PC-3 (cell line): ENCODE results near the gene ACSBG1. TPM values are rescaled to one million over a fixed set of nuclear protein-coding genes. Genes with fewer than 3 reads are reported as not detected.
A peak's percentile ranks its signal among the peaks of the same experiment; 100 is the strongest.

ENCODE experiments used
- ATAC-seq: fragments of 200-7000 bp; cut with Tn5 transposase; 2 replicates; pipeline ENCODE4 v1.9.1; 2020; ENCODE audit warnings: mild to moderate bottlenecking, moderate library complexity
- BruUV-seq: library from RNA; stranded (reverse); fragments of 400-500 nt; replicated peaks from 2 replicates; lab custom pipeline; 2021; lab: Mats Ljungman, UMichigan
- CTCF ChIA-PET: fragments of 300-600 bp; sonication (Branson Sonifier 250); formaldehyde crosslinking; loops from one replicate; lab custom pipeline; 2022; ENCODE audit warnings: antibody characterized with exemption; lab: Charles Lee
- POLR2A ChIA-PET: fragments of 300-600 bp; sonication (Branson Sonifier 250); formaldehyde crosslinking; loops from one replicate; lab custom pipeline; 2022; ENCODE audit warnings: antibody characterized with exemption; ENCODE audit not compliant: unreplicated experiment; lab: Charles Lee
- DNase-seq: peaks from one replicate; pipeline ENCODE4 v3.0.0-alpha.2; 2015
- H2AFZ ChIP-seq: fragments of 300-600 bp; sonication (generic); 2 replicates; pipeline ENCODE4 v1.6.0; 2016; ENCODE audit warnings: antibody characterized with exemption, low read length
- H3F3A ChIP-seq: fragments of 300-600 bp; sonication (generic); one replicate; pipeline ENCODE4 v1.6.0; 2017; ENCODE audit warnings: antibody characterized with exemption, low read length, control low read depth, mild to moderate bottlenecking; ENCODE audit not compliant: unreplicated experiment
- H3K27ac ChIP-seq: fragments of 300-600 bp; sonication (generic); 2 replicates; pipeline ENCODE4 v1.5.1; 2016; ENCODE audit warnings: mild to moderate bottlenecking, low read length
- H3K27me3 ChIP-seq: fragments of 300-600 bp; sonication (generic); 2 replicates; pipeline ENCODE4 v1.6.1; 2016; ENCODE audit warnings: low read length, mixed read lengths
- H3K36me3 ChIP-seq: fragments of 300-600 bp; sonication (generic); 2 replicates; pipeline ENCODE4 v1.6.1; 2016; ENCODE audit warnings: low read depth, mixed run types, low read length, mixed read lengths
- H3K4me1 ChIP-seq: fragments of 300-600 bp; sonication (generic); 2 replicates; pipeline ENCODE4 v1.5.1; 2016; ENCODE audit warnings: low read length; ENCODE audit not compliant: insufficient read depth
- H3K4me2 ChIP-seq: fragments of 300-600 bp; sonication (generic); 2 replicates; pipeline ENCODE4 v1.6.0; 2016; ENCODE audit warnings: low read length
- H3K4me3 ChIP-seq: fragments of 300-600 bp; sonication (generic); 2 replicates; pipeline ENCODE4 v1.5.1; 2016; ENCODE audit warnings: mild to moderate bottlenecking, low read length, mixed read lengths
- H3K79me2 ChIP-seq: fragments of 300-600 bp; sonication (generic); 2 replicates; pipeline ENCODE4 v1.6.1; 2017; ENCODE audit warnings: low read length, mixed read lengths
- H3K9ac ChIP-seq: fragments of 300-600 bp; sonication (generic); 2 replicates; pipeline ENCODE4 v1.6.0; 2016; ENCODE audit warnings: mild to moderate bottlenecking, low read length
- H3K9me2 ChIP-seq: fragments of 300-600 bp; sonication (generic); replicated peaks from 2 replicates; pipeline ENCODE4 v1.6.1; 2016; ENCODE audit warnings: mixed run types, low read length, mixed read lengths
- H3K9me3 ChIP-seq: fragments of 300-600 bp; sonication (generic); 2 replicates; pipeline ENCODE4 v1.6.1; 2016; ENCODE audit warnings: low read length, mixed read lengths
- H4K20me1 ChIP-seq: fragments of 300-600 bp; sonication (generic); 2 replicates; pipeline ENCODE4 v1.6.1; 2016; ENCODE audit warnings: low read length, mixed read lengths
- CTCF ChIP-seq: fragments of 300-600 bp; sonication (generic); conservative IDR thresholded peaks from 2 replicates; pipeline ENCODE4 v1.5.1; 2017; ENCODE audit warnings: antibody characterized with exemption, low read depth, mild to moderate bottlenecking, low read length
- EZH2 ChIP-seq: fragments of 300-600 bp; sonication (generic); IDR thresholded peaks from one replicate; pipeline ENCODE4 v1.6.1; 2017; ENCODE audit warnings: antibody characterized with exemption, mild to moderate bottlenecking, low read length; ENCODE audit not compliant: unreplicated experiment
- EZH2phosphoT487 ChIP-seq: fragments of 300-600 bp; sonication (generic); IDR thresholded peaks from 2 replicates; pipeline ENCODE4 v1.6.1; 2018; ENCODE audit warnings: mild to moderate bottlenecking, antibody characterized with exemption, low read length, borderline replicate concordance
- intact Hi-C: fragments of 100-400 bp; cut with micrococcal nuclease; formaldehyde crosslinking; loops from 2 replicates; pipeline ENCODE4 v1.9.0; 2023
- total RNA-seq: library from RNA; depleted of rRNA; stranded (reverse); fragments of >200 nt; gene quantifications from 2 replicates; pipeline ENCODE4 v1.2.3, GENCODE V29; 2014

ACSBG1 gene
- total RNA-seq, 1 experiment from 2014 or later, result 0.36 TPM

- ChIA-PET CTCF (no interaction called here), POLR2A (no interaction called here)
- DNase-seq, result no peak
- Histone ChIP-seq H3K79me2 (no peaks in the 10 kb centered on the region), H3K4me2 (no peak overlapping the region), H3K9ac (no peak overlapping the region), H4K20me1 (no peaks in the 10 kb centered on the region), H3K27me3 (no peaks in the 10 kb centered on the region), H3K9me3 (no peaks in the 10 kb centered on the region), H3K9me2 (no peaks in the 10 kb centered on the region), H3K4me3 (no peak overlapping the region), H3K36me3 (no peaks in the 10 kb centered on the region), H3K4me1 (no peaks in the 10 kb centered on the region), H3F3A (no peaks in the 10 kb centered on the region), H3K27ac (no peak overlapping the region), H2AFZ (no peak overlapping the region)
- no peak for TF ChIP-seq EZH2
- no peak for TF ChIP-seq EZH2phosphoT487
- no peak for TF ChIP-seq CTCF
- intact Hi-C loops, result no loop called here
- no TSS peak for BruUV-seq
- no peak for ATAC-seq
Observed at GRCh38 chr15:78140292-78140691, 94.1 kb downstream of the ACSBG1 start.

GRCh38 chr15:78139578-78139977 is 94.8 kb downstream of the ACSBG1 start:
- no TSS peak for BruUV-seq
- intact Hi-C loops, result no loop called here
- Histone ChIP-seq H3K27me3 (no peaks in the 10 kb centered on the region), H3F3A (no peaks in the 10 kb centered on the region), H3K4me1 (0 out of 2 replicates have a peak, but pooled peaks cover under 1% of the 10 kb centered on the region), H3K4me3 (no peak overlapping the region), H3K9me2 (no peaks in the 10 kb centered on the region), H3K9ac (no peak overlapping the region), H3K4me2 (no peak overlapping the region), H3K36me3 (no peaks in the 10 kb centered on the region), H3K79me2 (no peaks in the 10 kb centered on the region), H4K20me1 (no peaks in the 10 kb centered on the region), H2AFZ (no peak overlapping the region), H3K27ac (no peak overlapping the region), H3K9me3 (no peaks in the 10 kb centered on the region)
- POLR2A ChIA-PET, result no interaction called here
- no peak for TF ChIP-seq EZH2phosphoT487
- no peak for DNase-seq
- ATAC-seq, result no peak
- CTCF ChIA-PET, result interaction anchor here (1.0 kb wide), 1 partner anchor 32 kb away, joined by 4 read pairs; no protein-coding TSS in a partner anchor

- peak overlapping the region; percentile 62 for H3K4me2 ChIP-seq
- ATAC-seq (peak; percentile 49), DNase-seq (peak; percentile 94)
- H3K27me3 ChIP-seq, result no peaks in the 10 kb centered on the region
- peak overlapping the region; percentile 35; the same call in 1 of the 2 replicates for H3K9ac ChIP-seq
- H4K20me1 ChIP-seq, result no peaks in the 10 kb centered on the region
- intact Hi-C loops, result loop anchor here (5.0 kb wide), 2 partner anchors 64 to 108 kb away; no protein-coding TSS in a partner anchor
- H3K79me2 ChIP-seq, result no peaks in the 10 kb centered on the region
- H3K27ac ChIP-seq, result peak overlapping the region; percentile 86
- TF ChIP-seq EZH2 (no peak), CTCF (no peak), EZH2phosphoT487 (no peak)
- no peaks in the 10 kb centered on the region for H3K9me3 ChIP-seq
- no TSS peak for BruUV-seq
- H3F3A ChIP-seq, result no peaks in the 10 kb centered on the region
- ChIA-PET CTCF (no interaction called here), POLR2A (no interaction called here)
- no peaks in the 10 kb centered on the region for H3K9me2 ChIP-seq
- no peaks in the 10 kb centered on the region for H3K36me3 ChIP-seq
- H3K4me3 ChIP-seq, result no peak overlapping the region
- H2AFZ ChIP-seq, result no peak overlapping the region; the same call in 1 of the 2 replicates
- H3K4me1 ChIP-seq, result peaks cover 34% of the 10 kb centered on the region
Observed at GRCh38 chr15:78133801-78134200, 100.6 kb downstream of the ACSBG1 start.
